GM12892 (cell line): ENCODE measurements around the gene WIPF2.

Experiments
- POLR2A ChIP-seq: IDR thresholded peaks from 2 replicates; pipeline ENCODE4 v1.6.1; 2011; ENCODE audit warnings: low read depth, low read length, control low read depth
- POLR2AphosphoS5 ChIP-seq: IDR thresholded peaks from 2 replicates; pipeline ENCODE4 v1.6.1; 2011; ENCODE audit warnings: low read depth, low read length, control low read depth
- TAF1 ChIP-seq: IDR thresholded peaks from 2 replicates; pipeline ENCODE4 v1.6.1; 2011; ENCODE audit warnings: low read depth, mild to moderate bottlenecking, control low read depth, low read length, borderline replicate concordance

- no peak for TF ChIP-seq POLR2A
- no peak for TF ChIP-seq POLR2AphosphoS5
- no peak for TF ChIP-seq TAF1
These were observed 16.0 kb upstream of the WIPF2 start for GRCh38 chr17:40203131-40203530.
